ENCODE results near the gene SRGAP3. TPM values are rescaled to one million over a fixed set of nuclear protein-coding genes. Genes with fewer than 3 reads are reported as not detected.
A peak's percentile ranks its signal among the peaks of the same experiment; 100 is the strongest.

SRGAP3 gene
- polyA plus RNA-seq, 4 donors = 13.3 to 25.2 (median 16.9) TPM

- DNase-seq (ENCODE audit: low read depth in 4 of 4, low spot score in 2 of 4) = no peak
These were observed 95.4 kb downstream of the SRGAP3 start for GRCh38 chr3:9153904-9154619.

- no peak for DNase-seq (ENCODE audit: low read depth in 4 of 4, low spot score in 2 of 4)
These were observed 98.2 kb downstream of the SRGAP3 start for GRCh38 chr3:9151240-9151639.

GRCh38 chr3:9149566-9149965 lies 99.9 kb downstream of the SRGAP3 start:
- no peak for DNase-seq (ENCODE audit: low read depth in 4 of 4, low spot score in 2 of 4)

GRCh38 chr3:9147896-9148266 lies 101.6 kb downstream of the SRGAP3 start:
- DNase-seq (ENCODE audit: low read depth in 4 of 4, low spot score in 2 of 4) = no peak

GRCh38 chr3:9147215-9147895 lies 102.1 kb downstream of the SRGAP3 start:
- no peak for DNase-seq (ENCODE audit: low read depth in 4 of 4, low spot score in 2 of 4)

- DNase-seq (ENCODE audit: low read depth in 4 of 4, low spot score in 2 of 4) = no peak
These were observed 102.9 kb downstream of the SRGAP3 start for GRCh38 chr3:9146367-9147071.

- DNase-seq (ENCODE audit: low read depth in 4 of 4, low spot score in 2 of 4) = no peak
These were observed 106.3 kb downstream of the SRGAP3 start for GRCh38 chr3:9143184-9143583.

- DNase-seq (ENCODE audit: low read depth in 4 of 4, low spot score in 2 of 4) = peak in 2 of 4 donors; percentile 78 to 85
These were observed 107.1 kb downstream of the SRGAP3 start for GRCh38 chr3:9142362-9142761.

- no peak for DNase-seq (ENCODE audit: low read depth in 4 of 4, low spot score in 2 of 4)
These were observed 107.5 kb downstream of the SRGAP3 start for GRCh38 chr3:9141928-9142289.

- no peak for DNase-seq (ENCODE audit: low read depth in 4 of 4, low spot score in 2 of 4)
These were observed 110.1 kb downstream of the SRGAP3 start for GRCh38 chr3:9139366-9139765.

GRCh38 chr3:9137676-9138075 lies 111.8 kb downstream of the SRGAP3 start:
- DNase-seq (ENCODE audit: low read depth in 4 of 4, low spot score in 2 of 4) = no peak

- no peak for DNase-seq (ENCODE audit: low read depth in 4 of 4, low spot score in 2 of 4)
These were observed 112.5 kb downstream of the SRGAP3 start for GRCh38 chr3:9136746-9137465.

- DNase-seq (ENCODE audit: low read depth in 4 of 4, low spot score in 2 of 4) = no peak
These were observed 113.4 kb downstream of the SRGAP3 start for GRCh38 chr3:9135930-9136525.

- no peak for DNase-seq (ENCODE audit: low read depth in 4 of 4, low spot score in 2 of 4)
These were observed 113.9 kb downstream of the SRGAP3 start for GRCh38 chr3:9135526-9135925.

- no peak for DNase-seq (ENCODE audit: low read depth in 4 of 4, low spot score in 2 of 4)
These were observed 115.8 kb downstream of the SRGAP3 start for GRCh38 chr3:9133656-9134055.

GRCh38 chr3:9130345-9131305 lies 118.8 kb downstream of the SRGAP3 start:
- no peak for DNase-seq (ENCODE audit: low read depth in 4 of 4, low spot score in 2 of 4)

GRCh38 chr3:9129365-9129764 lies 120.1 kb downstream of the SRGAP3 start:
- no peak for DNase-seq (ENCODE audit: low read depth in 4 of 4, low spot score in 2 of 4)

GRCh38 chr3:9125278-9125951 lies 124.0 kb downstream of the SRGAP3 start:
- DNase-seq (ENCODE audit: low read depth in 4 of 4, low spot score in 2 of 4) = no peak

- DNase-seq (ENCODE audit: low read depth in 4 of 4, low spot score in 2 of 4) = no peak
These were observed 124.7 kb downstream of the SRGAP3 start for GRCh38 chr3:9124730-9125129.

Measured in left renal cortex interstitium (tissue), 4 donors.